Transverse colon (tissue), 4 donors: ENCODE measurements around the gene JMJD6. TPM values are rescaled to one million over a fixed set of nuclear protein-coding genes. Genes with fewer than 3 reads are reported as not detected.
"Not testable (repeated sequence)": the region's sequence is repeated elsewhere in the genome, so short reads cannot be mapped to it uniquely, and the experiment has no call there.

Experiments
- DNase-seq: peaks from one replicate; pipeline ENCODE4 v3.0.0-alpha.2; 2019
- H3K27ac ChIP-seq, 4 donors: fragments of 200-600 bp; sonication (generic); 2 replicates each; pipeline ENCODE4 v1.5.1; 2016 to 2018; ENCODE audit warnings: inconsistent platforms in 4 of 4
- H3K27me3 ChIP-seq: fragments of 200-600 bp; sonication (generic); 2 replicates; pipeline ENCODE4 v1.5.1; 2017; ENCODE audit warnings: inconsistent platforms
- H3K36me3 ChIP-seq, 4 donors: fragments of 200-600 bp; sonication (generic); 2 replicates each; pipeline ENCODE4 v1.5.1; 2017 to 2019; ENCODE audit warnings: inconsistent platforms in 4 of 4
- H3K4me1 ChIP-seq, 4 donors: fragments of 200-600 bp; sonication (generic); 2 replicates each; pipeline ENCODE4 v1.5.1; 2017 to 2020; ENCODE audit warnings: inconsistent platforms in 4 of 4
- H3K4me3 ChIP-seq, 4 donors: fragments of 200-600 bp; sonication (generic); 1 replicate in 1 of 4; 2 replicates in 3 of 4; pipeline versions ENCODE4 v1.5.1 to v1.6.1; 2017 to 2019; ENCODE audit warnings: inconsistent platforms in 4 of 4
- H3K9me3 ChIP-seq, 2 donors: fragments of 200-600 bp; sonication (generic); 2 replicates each; pipeline ENCODE4 v1.5.1; 2017 to 2019; ENCODE audit warnings: inconsistent platforms in 2 of 2
- CTCF ChIP-seq, 5 experiments: fragments of 200-600 bp in 3 of 5; fragments of 450-650 bp in 2 of 5; sonication (generic) in 3 of 5; IDR thresholded peaks; 1 replicate in 2 of 5; 2 replicates in 3 of 5; pipeline ENCODE4 v1.5.1; 2016 to 2017; ENCODE audit warnings: antibody characterized with exemption in 5 of 5, inconsistent platforms in 3 of 5, mild to moderate bottlenecking in 2 of 5, moderate library complexity in 1 of 5
- EP300 ChIP-seq: sonication (generic); formaldehyde crosslinking; IDR thresholded peaks from one replicate; pipeline ENCODE4 v1.6.1; 2017; ENCODE audit warnings: antibody characterized with exemption, low read depth
- POLR2A ChIP-seq: fragments of 450-650 bp; IDR thresholded peaks from one replicate; pipeline ENCODE4 v1.6.1; 2016; ENCODE audit warnings: antibody characterized with exemption, mild to moderate bottlenecking, moderate library complexity
- POLR2AphosphoS5 ChIP-seq, 3 donors: sonication (generic); formaldehyde crosslinking; IDR thresholded peaks; one replicate each; pipeline ENCODE4 v1.6.1; 2016; ENCODE audit warnings: antibody characterized with exemption in 3 of 3
- WGBS, 2 donors: methylation state at CpG; one replicate each; pipeline ENCODE4 v1.1.5; 2018; ENCODE audit warnings: low coverage in 1 of 2; 5-methylcytosine and 5-hydroxymethylcytosine counted together
- in situ Hi-C, 4 donors: fragments of 200-750 bp; cut with MboI; loops; one replicate each; pipeline versions ENCODE4 v1.15.0 to v1.15.1; 2017; ENCODE audit warnings: low sequenced_read_pairs in 3 of 4, low pct_ligation_motif_present in 1 of 4, low pct_unique_long_range_greater_than_20kb in 1 of 4
- intact Hi-C: fragments of 100-400 bp; cut with DNase I; formaldehyde crosslinking; loops from one replicate; pipeline ENCODE4 v1.15.1; 2023; ENCODE audit warnings: low total_unique reads
- total RNA-seq, 4 donors: library from RNA; depleted of rRNA; stranded (reverse); fragments of >200 nt; gene quantifications; one replicate each; pipeline ENCODE4 v1.1.0, GENCODE V29; 2016

JMJD6 gene
- total RNA-seq, 4 donors from 2014 or later = 25.4 to 58.4 (median 26.9) TPM

- TF ChIP-seq POLR2AphosphoS5 (IDR thresholded peaks at IDR 0.05) = no peak
- no peak for TF ChIP-seq CTCF (IDR thresholded peaks at IDR 0.05)
- no peak for TF ChIP-seq POLR2A
- TF ChIP-seq EP300 = no peak
- no peaks in the 10 kb centered on the region for H3K9me3 ChIP-seq
- H3K4me3 ChIP-seq = no peak overlapping the region
- DNase-seq = no peak
- H3K27me3 ChIP-seq = no peaks in the 10 kb centered on the region
- H3K4me1 ChIP-seq = no peaks in the 10 kb centered on the region
- peaks cover 0 to 20% (median 0%) of the 10 kb centered on the region in 4 donors for H3K36me3 ChIP-seq
- WGBS, 2 donors = 89 to 100% methylated on average over 1 to 3 of the region's 3 CpGs
- in situ Hi-C loops (no loop called here), intact Hi-C loops (no loop called here)
- no peak overlapping the region for H3K27ac ChIP-seq
Measured at GRCh38 chr17:76751416-76751993, 25.1 kb upstream of the JMJD6 start.

- H3K36me3 ChIP-seq = peaks cover 0 to 24% (median 7%) of the 10 kb centered on the region in 4 donors
- WGBS, 2 donors = 100% methylated on average over 1 of the region's 1 CpG
- H3K4me1 ChIP-seq = no peaks in the 10 kb centered on the region
- no peak overlapping the region for H3K27ac ChIP-seq
- H3K27me3 ChIP-seq = no peaks in the 10 kb centered on the region
- DNase-seq = no peak
- intact Hi-C loops = no loop called here
- in situ Hi-C loops = no loop called here
- no peaks in the 10 kb centered on the region for H3K9me3 ChIP-seq
- no peak overlapping the region for H3K4me3 ChIP-seq
- no peak for TF ChIP-seq POLR2A
- no peak for TF ChIP-seq POLR2AphosphoS5 (IDR thresholded peaks at IDR 0.05)
- TF ChIP-seq EP300 = no peak
- TF ChIP-seq CTCF (IDR thresholded peaks at IDR 0.05) = no peak
Measured at GRCh38 chr17:76748657-76749056, 22.3 kb upstream of the JMJD6 start.

- H3K4me1 ChIP-seq = no peaks in the 10 kb centered on the region
- no peak for TF ChIP-seq EP300
- no peak for TF ChIP-seq POLR2AphosphoS5 (IDR thresholded peaks at IDR 0.05)
- TF ChIP-seq CTCF (IDR thresholded peaks at IDR 0.05) = no peak
- no peak for TF ChIP-seq POLR2A
- DNase-seq = no peak
- H3K27ac ChIP-seq = no peak overlapping the region
- intact Hi-C loops (no loop called here), in situ Hi-C loops (no loop called here)
- no peak overlapping the region for H3K4me3 ChIP-seq
- H3K9me3 ChIP-seq = no peaks in the 10 kb centered on the region
- 88 to 92% methylated on average over 6 to 9 of the region's 9 CpGs for WGBS, 2 donors
- peaks cover 0 to 27% (median 11%) of the 10 kb centered on the region in 4 donors for H3K36me3 ChIP-seq
- no peaks in the 10 kb centered on the region for H3K27me3 ChIP-seq
Measured at GRCh38 chr17:76747716-76748363, 21.4 kb upstream of the JMJD6 start.

GRCh38 chr17:76745785-76746184 is 19.4 kb upstream of the JMJD6 start:
- H3K27me3 ChIP-seq, H3K27ac ChIP-seq, H3K9me3 ChIP-seq, in situ Hi-C loops, H3K4me3 ChIP-seq, intact Hi-C loops, DNase-seq, H3K4me1 ChIP-seq: not testable (repeated sequence)
- H3K36me3 ChIP-seq = peaks cover 0 to 39% (median 18%) of the 10 kb centered on the region in 4 donors
- 95% methylated on average over 6 of the region's 6 CpGs for WGBS, 2 donors
